CD4-positive, alpha-beta T cell treated with Interferon gamma for 1 hour (primary cell): Measurements from ENCODE around the gene CCR8.

Experiments used
- DNase-seq: peaks from one replicate; pipeline ENCODE4 v3.0.0-alpha.2; 2020

Gene CCR8, protein sequence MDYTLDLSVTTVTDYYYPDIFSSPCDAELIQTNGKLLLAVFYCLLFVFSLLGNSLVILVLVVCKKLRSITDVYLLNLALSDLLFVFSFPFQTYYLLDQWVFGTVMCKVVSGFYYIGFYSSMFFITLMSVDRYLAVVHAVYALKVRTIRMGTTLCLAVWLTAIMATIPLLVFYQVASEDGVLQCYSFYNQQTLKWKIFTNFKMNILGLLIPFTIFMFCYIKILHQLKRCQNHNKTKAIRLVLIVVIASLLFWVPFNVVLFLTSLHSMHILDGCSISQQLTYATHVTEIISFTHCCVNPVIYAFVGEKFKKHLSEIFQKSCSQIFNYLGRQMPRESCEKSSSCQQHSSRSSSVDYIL

GRCh38 chr3:39329493-39329892, at the start of gene CCR8:
Gene CCR8, plus strand, starts transcription at chr3:39329709. Its CDS starts 2,623 bp downstream, at chr3:39332332.
- no peak for DNase-seq

DNA sequence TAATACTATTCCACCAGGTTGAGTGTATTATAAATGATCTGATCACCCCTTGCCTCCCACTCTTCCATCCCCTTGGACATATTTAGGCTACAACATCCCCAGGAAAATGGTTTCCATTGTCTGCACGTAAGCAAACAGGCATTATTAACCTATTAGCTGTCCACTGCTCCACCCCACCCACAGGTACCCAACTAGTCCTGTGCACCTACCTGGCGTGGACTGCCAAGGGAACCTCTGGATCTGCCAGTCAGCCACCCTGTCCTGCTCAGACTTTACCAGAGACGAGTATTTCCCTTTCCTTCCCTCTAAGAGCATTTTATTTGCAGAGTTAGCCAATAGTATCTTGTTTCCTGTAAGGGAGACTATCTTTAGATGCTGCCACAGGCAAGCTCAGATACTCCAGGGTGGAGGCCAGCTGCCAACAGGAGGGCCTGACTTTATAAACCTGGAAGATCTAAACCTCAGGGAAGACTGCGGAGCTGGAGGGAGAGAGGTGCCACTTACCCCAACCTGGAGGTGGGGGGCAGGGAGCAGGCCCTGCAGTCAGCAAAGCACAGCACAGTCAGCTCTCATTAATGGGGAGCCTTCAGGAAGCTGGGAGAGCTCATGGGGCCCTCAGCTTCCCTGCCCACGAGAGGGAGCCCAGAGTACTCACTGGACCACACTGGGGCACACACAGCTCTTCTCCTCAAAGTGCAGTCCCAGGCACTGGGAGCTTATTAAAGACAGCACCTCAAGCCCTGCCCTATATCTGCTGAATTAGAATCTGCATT, 49.6 kb upstream of the CCR8 start, which contains the start of gene CX3CR1:
Gene CX3CR1 (minus strand): TSS at position 292 of the 773 bp plus-strand sequence. CDS start 13,527 bp downstream, outside the sequence.
- no peak for DNase-seq

DNA sequence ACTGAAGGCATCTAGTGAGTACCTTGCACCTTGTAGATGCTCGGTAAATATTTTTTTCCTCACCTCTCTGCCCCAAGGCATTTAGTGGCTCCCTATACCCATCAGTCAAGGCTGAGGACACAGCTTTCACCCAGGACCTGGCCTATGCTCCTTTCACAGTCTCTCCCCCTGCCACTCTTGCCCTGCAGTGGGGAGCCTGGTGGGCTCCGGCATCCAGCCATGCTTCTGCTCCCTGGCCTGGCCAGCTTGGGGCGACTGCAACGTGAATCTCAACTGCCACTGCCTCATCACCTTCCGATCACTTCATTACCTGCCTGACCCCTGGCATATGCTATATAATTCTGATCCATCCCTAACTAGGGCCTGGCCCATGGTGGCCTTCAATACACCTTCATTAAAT, 48.9 kb upstream of the CCR8 start:
- no peak for DNase-seq

- DNase-seq: no peak
These were observed 48.0 kb upstream of the CCR8 start for GRCh38 chr3:39281533-39281932.

- DNase-seq: no peak
These were observed 47.5 kb upstream of the CCR8 start for GRCh38 chr3:39282057-39282456.

DNA sequence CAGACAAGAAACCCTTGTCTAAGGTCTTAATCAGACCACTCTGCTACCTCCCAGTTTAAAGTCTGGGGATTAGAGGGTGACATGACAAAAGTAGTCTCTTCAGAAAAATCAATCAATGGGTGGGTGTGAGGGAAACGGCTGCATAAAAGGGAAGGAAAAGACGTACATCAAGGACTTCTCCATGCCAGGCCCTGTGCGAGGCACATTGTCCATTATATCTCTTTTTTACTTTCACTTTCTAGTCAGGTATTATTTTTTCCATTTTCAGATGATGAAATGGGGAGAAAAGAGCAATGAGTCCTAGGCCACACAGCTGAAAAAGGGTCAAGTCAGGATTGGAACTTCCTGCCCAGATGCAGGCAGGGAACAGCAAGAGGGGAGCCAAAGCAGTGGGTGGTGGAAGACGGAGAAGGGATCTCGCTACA, 45.0 kb upstream of the CCR8 start:
- DNase-seq: no peak

GRCh38 chr3:39285332-39285731, 44.2 kb upstream of the CCR8 start:
- DNase-seq: no peak

- no peak for DNase-seq
These were observed 42.7 kb upstream of the CCR8 start for GRCh38 chr3:39286771-39287170.

- DNase-seq: no peak
These were observed 42.0 kb upstream of the CCR8 start for GRCh38 chr3:39287216-39288164.

- DNase-seq: peak; percentile 89
These were observed 41.2 kb upstream of the CCR8 start for GRCh38 chr3:39288300-39288808.

- no peak for DNase-seq
These were observed 40.4 kb upstream of the CCR8 start for GRCh38 chr3:39289107-39289506.

DNA sequence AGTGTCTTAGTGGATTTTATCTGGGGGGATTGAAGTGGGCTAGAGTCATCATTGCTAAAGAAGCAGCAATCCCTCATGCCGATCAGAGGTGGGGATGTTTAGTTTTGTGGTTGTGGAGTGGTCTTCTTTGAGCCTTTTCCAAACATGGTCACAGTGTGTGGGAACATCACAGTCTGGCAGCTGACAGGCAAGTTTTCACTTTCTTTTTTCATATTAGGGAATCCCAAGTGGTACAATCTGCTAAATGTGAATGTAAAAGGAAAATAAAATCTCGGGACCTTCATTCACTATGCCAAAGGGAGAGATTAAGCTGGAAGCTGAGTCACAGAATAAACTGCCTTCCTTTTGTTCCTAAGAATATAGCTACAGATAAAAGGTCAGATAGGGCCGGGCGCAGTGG, 39.3 kb upstream of the CCR8 start:
- DNase-seq: no peak

DNA sequence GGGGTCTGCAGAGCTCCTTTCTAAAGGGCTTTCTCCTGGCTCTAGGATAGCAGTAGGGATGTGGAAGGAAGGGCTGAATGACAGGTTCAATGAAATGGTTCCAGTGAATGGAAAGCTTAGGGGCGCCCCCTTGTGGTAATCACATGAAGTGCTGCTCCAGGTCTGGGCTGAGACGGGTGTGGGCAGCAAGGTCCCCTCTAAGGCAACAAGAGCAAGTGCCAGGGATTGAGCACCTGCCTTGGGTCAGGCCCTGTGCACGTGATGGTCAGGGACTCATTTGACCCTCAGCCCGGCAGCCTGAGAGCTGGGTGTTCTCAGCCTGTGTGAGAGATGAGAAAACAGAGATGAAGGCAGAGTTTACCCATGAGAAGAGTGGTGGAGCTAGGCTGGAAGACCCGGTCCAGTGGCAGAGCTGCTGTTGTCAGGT, 37.6 kb upstream of the CCR8 start:
- peak; percentile 60 for DNase-seq

DNA sequence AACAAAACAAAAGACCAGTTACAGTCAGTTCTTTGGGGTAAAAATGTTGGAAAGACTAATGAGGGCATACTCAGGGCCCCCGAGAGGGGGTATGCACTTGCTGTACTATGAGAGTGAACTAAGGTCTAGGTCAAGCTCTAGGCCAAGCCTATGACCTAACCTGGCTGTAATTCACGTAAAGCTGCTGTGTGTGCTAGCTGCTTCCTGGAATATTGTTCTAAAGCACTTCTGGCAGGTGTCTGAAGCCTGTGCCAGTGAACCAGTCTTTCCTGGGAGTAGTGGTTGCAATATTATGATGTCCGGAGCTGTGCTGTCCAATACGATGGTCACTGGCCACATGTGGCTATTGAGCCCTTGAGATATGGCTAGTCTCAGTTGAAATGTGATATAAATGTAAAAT, 36.5 kb upstream of the CCR8 start:
- no peak for DNase-seq

- DNase-seq: no peak
These were observed 34.9 kb upstream of the CCR8 start for GRCh38 chr3:39294446-39295183.

DNA sequence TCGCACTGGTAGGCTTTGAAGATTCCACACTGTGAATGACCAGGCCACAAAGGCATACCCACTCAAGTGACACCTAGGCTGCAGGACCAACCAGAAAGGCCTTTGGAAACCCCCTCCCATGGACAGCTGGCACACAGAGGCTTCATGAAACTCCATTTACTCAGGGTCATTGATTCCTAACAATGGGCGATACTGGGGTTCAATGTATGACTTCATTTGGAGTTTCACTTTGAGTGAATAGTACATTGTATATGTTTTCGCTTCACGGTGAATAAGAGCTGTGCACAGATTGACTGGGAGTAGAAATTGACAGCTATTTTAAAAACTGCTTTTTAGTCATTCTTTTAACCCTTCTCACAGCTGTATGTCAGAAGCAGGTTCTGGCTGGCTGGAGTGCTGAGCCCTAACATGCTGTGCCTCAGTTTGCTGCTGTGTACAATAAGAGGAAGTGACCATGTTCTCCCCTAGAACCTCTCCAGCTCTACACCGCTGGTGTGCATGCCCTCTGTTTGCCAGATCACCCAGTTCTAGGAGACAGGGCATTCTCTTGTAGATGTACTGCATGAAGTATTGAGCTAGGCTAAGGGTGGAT, 34.2 kb upstream of the CCR8 start:
- DNase-seq: no peak

- DNase-seq: no peak
These were observed 33.1 kb upstream of the CCR8 start for GRCh38 chr3:39296197-39297077.

GRCh38 chr3:39299279-39299678, 30.2 kb upstream of the CCR8 start:
- no peak for DNase-seq

GRCh38 chr3:39302178-39302577, 27.3 kb upstream of the CCR8 start:
- no peak for DNase-seq

DNA sequence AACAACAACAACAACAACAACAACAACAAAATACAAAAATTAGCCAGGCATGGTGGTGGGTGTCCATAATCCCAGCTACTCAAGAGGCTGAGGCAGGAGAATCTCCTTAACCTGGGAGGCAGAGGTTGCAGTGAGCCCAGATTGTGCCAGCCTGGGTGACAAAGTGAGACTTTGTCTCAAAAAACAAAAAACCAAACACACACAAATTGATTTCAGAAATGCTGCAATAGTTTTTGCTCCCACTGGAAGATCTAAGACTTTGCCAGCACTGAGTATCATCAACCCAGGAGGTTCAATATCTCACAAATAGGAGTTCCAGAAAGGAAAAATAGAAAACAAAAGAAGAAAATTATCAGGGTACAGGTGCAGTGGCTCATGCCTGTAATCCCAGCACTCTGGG, 16.2 kb upstream of the CCR8 start:
- DNase-seq: no peak

- no peak for DNase-seq
These were observed 14.1 kb upstream of the CCR8 start for GRCh38 chr3:39315420-39315819.
